SK-N-SH treated with all-trans-retinoic acid at 6 μM for 48 hours (cell line): Measurements from ENCODE around the gene LANCL2.

Experiments used
- ATAC-seq: fragments of 200-7000 bp; cut with Tn5 transposase; 3 replicates; pipeline ENCODE4 v1.9.1; 2020; ENCODE audit warnings: mild to moderate bottlenecking, moderate library complexity
- RARB ChIP-seq: fragments of 250-450 bp; sonication (Bioruptor Pico); IDR thresholded peaks from 2 replicates; pipeline ENCODE4 v1.8.0; 2021; ENCODE audit warnings: mild to moderate bottlenecking, moderate library complexity
- SNAI2 ChIP-seq: fragments of 250-450 bp; sonication (Bioruptor Pico); IDR thresholded peaks from 2 replicates; pipeline ENCODE4 v1.5.0; 2020; ENCODE audit warnings: mild to moderate bottlenecking, moderate library complexity
- ZFP30 ChIP-seq: fragments of 450-650 bp; formaldehyde crosslinking; IDR thresholded peaks from 2 replicates; pipeline ENCODE4 v1.5.0; 2022; ENCODE audit warnings: mild to moderate bottlenecking, moderate library complexity
- ZNF8 ChIP-seq: fragments of 450-650 bp; formaldehyde crosslinking; IDR thresholded peaks from 2 replicates; pipeline ENCODE4 v1.5.0; 2020; ENCODE audit warnings: mild to moderate bottlenecking, moderate library complexity

The LANCL2 gene

GRCh38 chr7:55483046-55483445 lies 117.9 kb downstream of the LANCL2 start:
- ATAC-seq: no peak
- TF ChIP-seq RARB (CRISPR knock-in tag) (no peak), ZNF8 (CRISPR knock-in tag) (no peak), SNAI2 (CRISPR knock-in tag) (no peak), ZFP30 (no peak)
